Measurements from ENCODE around the gene FSTL4.

The FSTL4 gene

GRCh38 chr5:133644000-133644865 is 31.9 kb upstream of the FSTL4 start:
- no peak for TF ChIP-seq CTCF (IDR thresholded peaks at IDR 0.05)

- TF ChIP-seq CTCF (IDR thresholded peaks at IDR 0.05), result no peak
These were observed 31.0 kb upstream of the FSTL4 start for GRCh38 chr5:133643365-133643764.

GRCh38 chr5:133642153-133642722 is 29.9 kb upstream of the FSTL4 start:
- TF ChIP-seq CTCF (IDR thresholded peaks at IDR 0.05), result no peak

DNA sequence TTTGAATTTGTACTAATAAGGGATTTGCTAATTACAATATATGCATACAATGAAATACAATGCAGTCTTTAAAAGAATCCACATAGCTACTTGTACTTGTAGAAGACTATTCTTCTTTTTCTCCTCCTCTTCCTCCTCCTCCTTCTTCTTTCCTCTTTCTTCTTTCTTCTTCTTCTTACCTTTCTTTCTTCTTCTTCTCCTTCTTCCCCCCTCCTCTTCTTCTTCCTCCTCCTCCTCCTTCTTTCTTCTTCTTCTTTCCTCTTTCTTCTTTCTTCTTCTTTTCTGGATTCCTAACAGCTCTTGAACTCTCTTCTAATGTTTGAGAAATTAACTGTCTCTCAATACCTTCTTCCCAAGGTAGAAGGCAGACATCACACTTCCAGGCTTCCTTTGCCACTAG is 29.3 kb upstream of the FSTL4 start:
- no peak for TF ChIP-seq CTCF (IDR thresholded peaks at IDR 0.05)

DNA sequence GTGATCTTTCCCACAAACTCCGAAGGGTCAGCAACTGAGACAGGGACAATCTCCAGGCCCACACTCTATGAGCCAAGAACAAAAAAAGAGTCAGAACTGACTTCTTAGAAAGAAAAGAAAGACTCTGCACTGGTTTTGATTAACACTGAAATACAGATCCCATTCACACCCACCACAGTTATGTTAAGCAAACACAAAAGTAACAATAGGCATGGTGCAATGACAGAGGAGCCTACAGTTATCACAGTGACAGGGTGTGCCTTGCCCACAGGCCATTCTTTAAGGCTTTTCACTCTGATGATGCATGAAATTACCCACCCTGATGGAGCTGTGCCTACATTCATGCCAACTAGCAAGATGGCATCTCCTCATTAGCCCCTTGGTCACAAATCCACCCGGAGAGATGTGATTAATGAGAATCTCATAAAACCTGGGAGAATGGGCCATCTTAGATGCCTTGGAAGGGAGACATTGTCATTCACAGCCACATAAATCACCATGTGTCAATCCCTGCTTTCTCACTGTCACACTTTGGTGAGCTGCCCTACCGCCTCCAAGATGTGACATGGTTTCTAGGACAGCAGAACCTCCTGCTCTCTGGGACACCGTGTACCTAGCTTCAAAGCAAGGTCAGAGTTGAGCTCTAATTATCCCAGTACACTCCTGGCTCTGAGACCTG is 27.6 kb upstream of the FSTL4 start:
- no peak for TF ChIP-seq CTCF (IDR thresholded peaks at IDR 0.05)

DNA sequence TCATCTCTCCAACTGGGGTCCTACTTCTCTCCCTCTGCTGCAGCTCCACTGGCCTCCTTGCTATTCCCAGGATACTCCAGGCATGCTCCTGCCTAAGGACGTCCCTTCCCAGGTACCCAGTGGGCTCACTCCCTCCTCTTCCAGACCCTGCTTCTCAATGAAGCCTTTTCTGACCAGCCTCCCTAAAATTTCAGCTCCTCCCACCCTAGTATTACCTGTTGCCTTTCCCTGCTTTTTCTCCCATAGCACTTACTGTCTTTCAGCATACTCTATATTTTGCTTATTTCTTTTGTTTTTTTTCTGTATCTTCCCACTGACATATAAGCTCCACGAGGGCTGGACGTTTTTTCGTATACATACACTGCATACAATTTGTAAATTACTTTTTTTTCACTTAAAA is 26.1 kb upstream of the FSTL4 start:
- TF ChIP-seq CTCF (IDR thresholded peaks at IDR 0.05), result no peak

- TF ChIP-seq CTCF (IDR thresholded peaks at IDR 0.05), result no peak
These were observed 24.9 kb upstream of the FSTL4 start for GRCh38 chr5:133637206-133637605.

Measured in LNCAP (cell line).